Stimulated activated CD4-positive, alpha-beta T cell treated with anti-CD3 and anti-CD28 coated beads, TNF-alpha, amount 100 ng/mL, for 48 hours (primary cell): ENCODE data around the gene FGF11.
"Not testable (repeated sequence)": the region's sequence is repeated elsewhere in the genome, so short reads cannot be mapped to it uniquely, and the experiment has no call there.

Source experiments
- DNase-seq, 3 donors: peaks; one replicate each; pipeline ENCODE4 v3.0.0-alpha.2; 2020; ENCODE audit warnings: low read depth in 3 of 3

Gene FGF11

GRCh38 chr17:7478276-7479212, 39.2 kb downstream of the FGF11 start:
- DNase-seq, result peak in 1 of 3 donors; percentile 49

- DNase-seq, result peak in 1 of 3 donors; percentile 52
These were observed 40.1 kb downstream of the FGF11 start, which contains the start of gene ZBTB4 for GRCh38 chr17:7479213-7480088. TSS of gene ZBTB4 (minus strand) at chr17:7479631. CDS start at chr17:7466801, 12,830 bp downstream.

GRCh38 chr17:7480089-7480384, 40.7 kb downstream of the FGF11 start:
- DNase-seq, result no peak

GRCh38 chr17:7481275-7481674, 42.0 kb downstream of the FGF11 start, which contains the start of gene SLC35G6:
TSS of gene SLC35G6 (plus strand) at chr17:7481446. CDS start at chr17:7481517, 71 bp downstream.
- DNase-seq, result not testable (repeated sequence)

DNA sequence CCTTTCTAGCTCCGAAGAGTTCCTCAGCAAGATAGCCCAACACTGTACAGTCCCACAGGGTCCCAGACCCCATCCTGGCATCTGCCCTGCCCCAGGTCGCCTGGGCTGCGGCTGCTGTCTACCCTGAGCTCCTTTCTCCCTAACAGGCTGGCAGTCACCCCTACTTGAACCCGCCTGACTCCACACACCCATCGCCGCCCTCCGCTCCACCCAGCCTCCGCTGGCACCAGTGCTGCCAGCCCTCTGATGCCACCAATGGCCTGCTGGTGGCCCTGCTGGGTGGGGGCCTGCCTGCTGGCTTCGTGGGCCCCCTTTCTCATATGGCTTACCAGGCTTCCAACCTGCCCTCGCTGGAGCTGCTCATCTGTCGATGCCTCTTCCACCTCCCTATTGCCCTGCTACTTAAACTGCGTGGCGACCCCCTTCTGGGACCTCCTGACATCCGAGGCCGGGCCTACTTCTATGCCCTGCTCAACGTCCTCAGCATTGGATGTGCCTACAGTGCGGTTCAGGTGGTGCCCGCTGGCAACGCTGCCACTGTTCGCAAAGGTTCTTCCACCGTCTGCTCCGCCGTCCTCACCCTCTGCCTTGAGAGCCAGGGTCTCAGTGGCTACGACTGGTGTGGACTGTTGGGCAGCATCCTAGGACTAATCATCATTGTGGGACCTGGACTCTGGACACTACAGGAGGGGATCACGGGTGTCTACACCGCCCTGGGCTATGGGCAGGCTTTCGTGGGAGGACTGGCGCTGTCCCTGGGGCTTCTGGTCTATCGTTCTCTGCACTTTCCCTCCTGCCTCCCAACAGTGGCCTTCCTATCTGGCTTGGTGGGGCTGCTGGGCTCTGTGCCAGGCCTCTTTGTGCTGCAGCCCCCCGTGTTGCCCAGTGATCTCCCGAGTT, 42.8 kb downstream of the FGF11 start:
- not testable (repeated sequence) for DNase-seq

GRCh38 chr17:7482742-7483088, 43.4 kb downstream of the FGF11 start:
- DNase-seq, result not testable (repeated sequence)

DNA sequence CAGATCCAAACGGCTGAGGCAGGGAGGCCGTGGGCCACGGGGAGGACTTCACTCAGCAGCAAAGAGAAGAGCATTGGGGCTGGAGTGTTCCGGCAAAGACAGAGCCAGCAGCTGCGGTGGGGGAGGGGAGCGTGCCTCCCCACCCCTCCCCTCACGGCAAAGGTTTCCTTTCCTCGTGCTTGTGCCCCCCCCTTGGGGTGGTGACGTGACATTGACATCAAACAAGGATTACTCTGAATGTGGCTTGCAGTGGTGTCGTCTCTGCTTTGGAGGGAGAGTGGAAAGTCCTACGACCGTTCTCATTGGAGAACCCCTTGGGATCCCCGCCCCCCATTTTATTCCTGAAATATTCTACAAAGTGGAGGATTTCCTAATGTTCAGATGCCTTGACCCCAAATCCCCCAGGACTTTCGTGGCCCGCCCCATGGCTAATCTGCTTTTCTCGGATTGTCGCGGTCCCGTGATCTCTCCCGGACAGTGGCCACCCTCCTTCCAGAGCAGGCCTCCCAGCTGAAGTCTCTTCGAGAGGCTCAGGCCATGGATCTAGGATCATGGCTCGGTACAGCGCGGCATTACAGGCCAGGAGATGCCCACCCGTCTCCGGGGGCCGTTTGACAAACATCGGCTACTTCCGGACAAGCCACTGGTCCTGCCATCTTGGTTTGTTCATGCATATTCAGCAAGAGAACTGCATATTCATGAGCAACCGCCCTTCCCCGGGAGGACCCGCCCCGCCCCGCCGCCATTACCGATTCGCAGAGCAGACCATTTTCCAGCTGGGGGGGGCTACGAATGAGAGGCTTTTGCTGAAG, 44.1 kb downstream of the FGF11 start:
- peak; percentile 86 to 95 (median 87) for DNase-seq

GRCh38 chr17:7484067-7484918, 45.0 kb downstream of the FGF11 start, which contains the start of gene POLR2A:
TSS of gene POLR2A (plus strand) at chr17:7484366.
- peak; percentile 94 to 96 (median 95) for DNase-seq

DNA sequence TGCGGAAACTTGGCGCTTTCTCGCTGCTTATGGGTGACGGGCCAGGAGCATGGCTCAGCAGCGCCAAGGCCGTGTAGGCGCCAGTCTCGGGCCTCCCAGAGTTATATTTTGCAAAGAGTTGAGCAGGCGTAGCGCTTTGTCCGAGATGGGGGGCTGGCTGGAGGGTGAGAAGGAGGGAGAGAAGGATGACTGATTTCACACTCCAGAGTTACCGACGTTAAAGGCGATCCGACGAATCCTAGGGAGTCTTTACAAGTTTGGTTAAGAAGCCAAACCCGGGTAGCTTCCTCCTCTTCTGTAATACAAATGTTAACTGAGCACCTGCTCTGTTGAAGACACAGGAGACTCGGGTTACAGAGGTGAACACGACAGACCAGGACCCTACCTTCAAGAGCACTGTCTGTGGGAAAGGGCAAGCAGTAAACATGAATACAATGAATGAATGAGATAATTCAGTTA, 45.6 kb downstream of the FGF11 start:
- DNase-seq, result no peak

- DNase-seq, result no peak
These were observed 46.9 kb downstream of the FGF11 start for GRCh38 chr17:7486181-7486580.

- DNase-seq, result no peak
These were observed 50.8 kb downstream of the FGF11 start for GRCh38 chr17:7490144-7490543.

DNA sequence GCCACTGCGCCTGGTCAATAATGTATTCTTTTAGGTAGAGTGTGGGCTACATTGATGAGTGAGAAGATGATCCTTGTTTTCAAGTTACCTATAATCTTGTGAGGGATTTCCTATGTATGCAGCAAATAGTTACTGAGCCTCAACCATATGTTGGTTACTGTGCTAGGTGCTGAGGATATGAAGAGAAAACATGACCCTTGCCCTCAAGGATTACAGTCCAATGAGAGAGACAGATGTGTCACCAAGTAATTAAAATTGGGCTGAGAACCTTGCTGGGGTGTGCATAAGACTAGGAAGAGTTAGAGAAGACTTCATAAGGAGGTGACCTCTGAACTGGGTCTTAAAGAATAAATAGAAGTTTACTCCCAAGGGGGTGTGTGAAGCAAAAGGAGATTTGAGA, 52.3 kb downstream of the FGF11 start:
- DNase-seq, result no peak

DNA sequence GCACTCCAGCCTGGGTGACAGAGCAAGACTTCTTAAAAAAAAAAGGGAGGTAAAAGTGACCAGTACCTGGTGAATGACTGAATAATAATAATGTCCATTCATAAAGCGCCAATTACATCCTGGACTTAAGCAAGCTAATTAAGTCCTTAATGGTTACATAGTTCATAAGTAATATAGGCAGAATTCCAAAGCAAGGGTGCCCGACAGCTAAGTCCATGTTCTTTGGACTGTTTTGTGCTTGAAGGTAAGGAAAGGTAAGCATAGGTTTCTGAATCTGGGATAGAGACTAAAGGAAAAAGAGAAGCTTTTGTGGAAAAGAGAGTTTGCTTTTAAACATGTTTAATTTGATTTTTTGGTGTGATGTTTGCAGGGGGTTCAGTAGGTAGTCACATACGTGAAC, 54.6 kb downstream of the FGF11 start:
- no peak for DNase-seq
